Esophagus muscularis mucosa (tissue), 4 donors: ENCODE data around the gene GALP.

Experiments used
- CTCF ChIP-seq, 3 experiments: fragments of 200-600 bp in 2 of 3; fragments of 450-650 bp in 1 of 3; sonication (generic) in 2 of 3; IDR thresholded peaks; one replicate each; pipeline ENCODE4 v1.5.1; 2017 to 2019; ENCODE audit warnings: antibody characterized with exemption in 3 of 3, mild to moderate bottlenecking in 2 of 3, moderate library complexity in 1 of 3
- EP300 ChIP-seq: sonication (generic); formaldehyde crosslinking; IDR thresholded peaks from one replicate; pipeline ENCODE4 v1.6.1; 2017; ENCODE audit warnings: antibody characterized with exemption
- POLR2A ChIP-seq: fragments of 450-650 bp; IDR thresholded peaks from one replicate; pipeline ENCODE4 v1.6.1; 2017; ENCODE audit warnings: antibody characterized with exemption, moderate library complexity, mild to moderate bottlenecking, low read depth
- POLR2AphosphoS5 ChIP-seq, 2 donors: sonication (generic); formaldehyde crosslinking; IDR thresholded peaks; one replicate each; pipeline ENCODE4 v1.6.1; 2017; ENCODE audit warnings: antibody characterized with exemption in 2 of 2

GRCh38 chr19:56142087-56142787 is 33.6 kb upstream of the GALP start:
- TF ChIP-seq CTCF (IDR thresholded peaks at IDR 0.05) (no peak), POLR2AphosphoS5 (IDR thresholded peaks at IDR 0.05) (no peak), EP300 (no peak), POLR2A (no peak)
